Gastrocnemius medialis (tissue), 4 donors: ENCODE measurements around the gene GREB1L.

Experiments
- POLR2A ChIP-seq, 2 donors: fragments of 450-650 bp; IDR thresholded peaks; one replicate each; pipeline ENCODE4 v1.6.1; 2017; ENCODE audit warnings: antibody characterized with exemption in 2 of 2, mild to moderate bottlenecking in 2 of 2, moderate library complexity in 2 of 2
- TF ChIP-seq, protein P1 (sequence below), 5 experiments: fragments of 450-650 bp in 3 of 5; fragments of 200-600 bp in 2 of 5; sonication (generic) in 2 of 5; IDR thresholded peaks in 4 of 5; conservative IDR thresholded peaks in 1 of 5; 1 replicate in 4 of 5; 2 replicates in 1 of 5; pipeline ENCODE4 v1.5.1; 2016 to 2019; ENCODE audit warnings: antibody characterized with exemption in 5 of 5, mild to moderate bottlenecking in 3 of 5, moderate library complexity in 3 of 5

- TF ChIP-seq, protein P1, sequence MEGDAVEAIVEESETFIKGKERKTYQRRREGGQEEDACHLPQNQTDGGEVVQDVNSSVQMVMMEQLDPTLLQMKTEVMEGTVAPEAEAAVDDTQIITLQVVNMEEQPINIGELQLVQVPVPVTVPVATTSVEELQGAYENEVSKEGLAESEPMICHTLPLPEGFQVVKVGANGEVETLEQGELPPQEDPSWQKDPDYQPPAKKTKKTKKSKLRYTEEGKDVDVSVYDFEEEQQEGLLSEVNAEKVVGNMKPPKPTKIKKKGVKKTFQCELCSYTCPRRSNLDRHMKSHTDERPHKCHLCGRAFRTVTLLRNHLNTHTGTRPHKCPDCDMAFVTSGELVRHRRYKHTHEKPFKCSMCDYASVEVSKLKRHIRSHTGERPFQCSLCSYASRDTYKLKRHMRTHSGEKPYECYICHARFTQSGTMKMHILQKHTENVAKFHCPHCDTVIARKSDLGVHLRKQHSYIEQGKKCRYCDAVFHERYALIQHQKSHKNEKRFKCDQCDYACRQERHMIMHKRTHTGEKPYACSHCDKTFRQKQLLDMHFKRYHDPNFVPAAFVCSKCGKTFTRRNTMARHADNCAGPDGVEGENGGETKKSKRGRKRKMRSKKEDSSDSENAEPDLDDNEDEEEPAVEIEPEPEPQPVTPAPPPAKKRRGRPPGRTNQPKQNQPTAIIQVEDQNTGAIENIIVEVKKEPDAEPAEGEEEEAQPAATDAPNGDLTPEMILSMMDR (IDR thresholded peaks at IDR 0.05 in 4 of 5, conservative IDR thresholded peaks at IDR 0.05 in 1 of 5), result no peak
- no peak for TF ChIP-seq POLR2A (IDR thresholded peaks at IDR 0.05)
Observed at GRCh38 chr18:21305621-21306020, 63.6 kb downstream of the GREB1L start.
